RWPE2 (cell line): ENCODE data around the gene CLDN34.

Source experiments
- ATAC-seq: fragments of 200-7000 bp; cut with Tn5 transposase; 3 replicates; pipeline ENCODE4 v1.9.1; 2021; ENCODE audit warnings: low read depth
- DNase-seq: peaks from one replicate; pipeline ENCODE4 v3.0.0-alpha.2; 2020; ENCODE audit warnings: low spot score
- H3K27ac ChIP-seq: fragments of 450-650 bp; 2 replicates; pipeline ENCODE4 v1.5.1; 2017; ENCODE audit warnings: mild to moderate bottlenecking; ENCODE audit not compliant: poor library complexity, severe bottlenecking
- H3K27me3 ChIP-seq: fragments of 250-450 bp; sonication (Bioruptor Pico); 2 replicates; pipeline ENCODE4 v1.5.1; 2021; ENCODE audit warnings: mild to moderate bottlenecking, moderate library complexity; ENCODE audit not compliant: insufficient read depth, poor library complexity, severe bottlenecking
- H3K36me3 ChIP-seq: fragments of 250-450 bp; sonication (Bioruptor Pico); 2 replicates; pipeline ENCODE4 v1.5.1; 2020; ENCODE audit warnings: low read depth, mild to moderate bottlenecking, moderate library complexity
- H3K4me1 ChIP-seq: fragments of 250-450 bp; sonication (Bioruptor Pico); 2 replicates; pipeline ENCODE4 v1.5.1; 2021; ENCODE audit warnings: mild to moderate bottlenecking, moderate library complexity; ENCODE audit not compliant: insufficient read depth, poor library complexity, severe bottlenecking
- H3K4me3 ChIP-seq: fragments of 250-450 bp; sonication (Bioruptor Pico); 2 replicates; pipeline ENCODE4 v1.5.1; 2021; ENCODE audit warnings: mild to moderate bottlenecking, moderate library complexity; ENCODE audit not compliant: severe bottlenecking
- H3K9me3 ChIP-seq: fragments of 250-450 bp; sonication (Bioruptor Pico); 2 replicates; pipeline ENCODE4 v1.5.1; 2021; ENCODE audit warnings: mild to moderate bottlenecking, moderate library complexity; ENCODE audit not compliant: severe bottlenecking
- TF ChIP-seq, protein P1 (sequence below): fragments of 450-650 bp; IDR thresholded peaks from one replicate; pipeline ENCODE4 v1.5.1; 2017; ENCODE audit warnings: mild to moderate bottlenecking, moderate library complexity; ENCODE audit not compliant: poor library complexity, severe bottlenecking

CLDN34 gene

DNA sequence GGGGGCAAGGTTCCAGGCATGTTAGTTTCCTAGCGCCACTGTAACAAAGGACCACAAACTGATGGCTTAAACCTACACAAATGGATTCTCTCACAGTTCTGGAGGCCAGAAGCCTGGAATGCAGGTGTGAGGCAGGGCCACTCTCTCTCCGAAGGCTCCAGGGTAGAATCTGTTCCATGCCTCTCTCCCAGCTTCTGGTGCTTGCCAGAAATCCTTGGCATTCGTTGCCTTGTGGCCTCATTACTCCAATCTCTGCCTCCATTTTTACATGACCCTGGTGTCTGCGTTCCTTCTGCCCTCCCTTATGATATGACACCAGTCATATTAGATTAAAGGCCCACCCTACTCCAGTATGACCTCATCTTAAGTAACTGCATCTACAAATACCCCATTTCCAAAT lies 39.6 kb downstream of the CLDN34 start:
- TF ChIP-seq, protein P1, sequence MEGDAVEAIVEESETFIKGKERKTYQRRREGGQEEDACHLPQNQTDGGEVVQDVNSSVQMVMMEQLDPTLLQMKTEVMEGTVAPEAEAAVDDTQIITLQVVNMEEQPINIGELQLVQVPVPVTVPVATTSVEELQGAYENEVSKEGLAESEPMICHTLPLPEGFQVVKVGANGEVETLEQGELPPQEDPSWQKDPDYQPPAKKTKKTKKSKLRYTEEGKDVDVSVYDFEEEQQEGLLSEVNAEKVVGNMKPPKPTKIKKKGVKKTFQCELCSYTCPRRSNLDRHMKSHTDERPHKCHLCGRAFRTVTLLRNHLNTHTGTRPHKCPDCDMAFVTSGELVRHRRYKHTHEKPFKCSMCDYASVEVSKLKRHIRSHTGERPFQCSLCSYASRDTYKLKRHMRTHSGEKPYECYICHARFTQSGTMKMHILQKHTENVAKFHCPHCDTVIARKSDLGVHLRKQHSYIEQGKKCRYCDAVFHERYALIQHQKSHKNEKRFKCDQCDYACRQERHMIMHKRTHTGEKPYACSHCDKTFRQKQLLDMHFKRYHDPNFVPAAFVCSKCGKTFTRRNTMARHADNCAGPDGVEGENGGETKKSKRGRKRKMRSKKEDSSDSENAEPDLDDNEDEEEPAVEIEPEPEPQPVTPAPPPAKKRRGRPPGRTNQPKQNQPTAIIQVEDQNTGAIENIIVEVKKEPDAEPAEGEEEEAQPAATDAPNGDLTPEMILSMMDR = no peak
- Histone ChIP-seq H3K36me3 (no peaks in the 10 kb centered on the region), H3K4me3 (no peak overlapping the region), H3K27ac (no peak overlapping the region), H3K27me3 (no peaks in the 10 kb centered on the region), H3K4me1 (peaks cover 30% of the 10 kb centered on the region), H3K9me3 (no peaks in the 10 kb centered on the region)
- DNase-seq (no peak), ATAC-seq (no peak)

DNA sequence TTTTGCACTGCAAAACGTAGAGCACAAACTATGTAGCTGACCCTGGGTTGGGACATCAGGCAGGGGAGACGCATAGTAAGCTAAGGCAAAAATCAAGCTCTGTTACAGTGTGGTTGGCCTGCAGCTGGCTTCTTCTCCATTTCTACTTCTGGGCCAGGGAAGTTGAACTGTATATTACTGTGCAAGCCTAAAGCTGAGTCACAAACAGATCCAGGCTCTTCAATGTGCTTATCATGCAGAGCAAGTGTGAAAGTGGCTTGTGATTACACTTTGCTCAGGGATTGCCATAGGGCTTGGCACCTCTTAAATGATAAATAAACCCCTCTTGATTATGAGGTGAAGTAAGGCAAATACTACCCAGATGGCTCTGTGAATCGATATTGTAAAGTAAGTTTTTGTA lies 40.5 kb downstream of the CLDN34 start:
- H3K9me3 ChIP-seq = no peaks in the 10 kb centered on the region
- no peak for ATAC-seq
- no peak overlapping the region for H3K27ac ChIP-seq
- no peak for DNase-seq
- no peaks in the 10 kb centered on the region for H3K27me3 ChIP-seq
- no peaks in the 10 kb centered on the region for H3K36me3 ChIP-seq
- H3K4me1 ChIP-seq = peaks cover 30% of the 10 kb centered on the region
- TF ChIP-seq, protein P1 = no peak
- H3K4me3 ChIP-seq = no peak overlapping the region

DNA sequence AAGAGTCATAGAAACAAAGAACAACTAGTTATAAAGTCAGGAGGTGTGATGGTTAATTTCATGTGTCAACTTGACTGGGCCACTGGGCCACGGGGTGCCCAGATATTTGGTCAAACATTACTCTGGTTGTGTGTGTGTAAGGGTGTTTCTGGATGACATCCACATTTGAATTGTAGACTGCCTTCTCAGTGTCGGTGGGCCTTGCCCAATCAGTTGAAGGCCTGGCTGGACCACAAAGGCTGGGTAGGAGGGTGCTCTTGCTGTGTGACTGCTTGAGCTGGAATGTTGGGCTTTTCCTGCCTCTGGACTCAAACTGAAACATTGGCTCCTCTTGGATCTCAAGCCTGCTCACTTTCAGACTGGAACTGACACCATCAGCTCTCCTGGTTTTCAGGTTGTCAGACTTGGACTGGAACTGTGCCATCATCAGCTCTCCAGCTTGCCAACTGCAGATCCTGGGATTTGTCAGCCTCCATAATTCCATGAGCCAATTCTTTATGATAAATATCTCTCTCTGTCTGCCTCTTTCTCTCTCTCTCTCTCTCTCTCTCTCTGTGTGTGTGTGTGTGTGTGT lies 41.4 kb downstream of the CLDN34 start:
- H3K4me1 ChIP-seq = peaks cover 30% of the 10 kb centered on the region
- no peak overlapping the region for H3K4me3 ChIP-seq
- DNase-seq = no peak
- ATAC-seq = no peak
- peak overlapping the region; percentile 76 for H3K27ac ChIP-seq
- H3K9me3 ChIP-seq = no peaks in the 10 kb centered on the region
- H3K27me3 ChIP-seq = no peaks in the 10 kb centered on the region
- no peaks in the 10 kb centered on the region for H3K36me3 ChIP-seq
- TF ChIP-seq, protein P1 = no peak

DNA sequence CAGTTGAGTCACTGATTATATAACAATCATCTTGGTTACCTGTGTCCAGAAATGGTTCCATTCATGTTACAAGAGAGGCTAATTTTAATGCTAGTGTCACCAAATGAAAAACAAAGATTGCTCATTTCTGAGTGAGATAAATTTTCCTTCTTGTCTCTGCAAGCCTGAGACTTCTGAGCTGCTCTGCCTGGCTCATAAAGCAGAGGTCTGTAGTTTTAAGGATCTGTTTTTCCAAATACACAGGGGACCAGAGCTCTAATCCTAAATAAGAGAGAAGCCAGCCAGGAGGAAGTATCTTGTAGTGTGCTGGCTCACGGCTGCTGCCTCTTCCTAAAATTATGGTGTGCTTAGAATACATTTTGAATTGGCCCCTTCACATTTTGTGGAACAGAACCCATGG lies 42.6 kb downstream of the CLDN34 start:
- peak overlapping the region; percentile 76 for H3K27ac ChIP-seq
- no peak for DNase-seq
- TF ChIP-seq, protein P1 = no peak
- no peaks in the 10 kb centered on the region for H3K27me3 ChIP-seq
- ATAC-seq = no peak
- H3K9me3 ChIP-seq = no peaks in the 10 kb centered on the region
- H3K36me3 ChIP-seq = no peaks in the 10 kb centered on the region
- peaks cover 22% of the 10 kb centered on the region for H3K4me1 ChIP-seq
- no peak overlapping the region for H3K4me3 ChIP-seq

DNA sequence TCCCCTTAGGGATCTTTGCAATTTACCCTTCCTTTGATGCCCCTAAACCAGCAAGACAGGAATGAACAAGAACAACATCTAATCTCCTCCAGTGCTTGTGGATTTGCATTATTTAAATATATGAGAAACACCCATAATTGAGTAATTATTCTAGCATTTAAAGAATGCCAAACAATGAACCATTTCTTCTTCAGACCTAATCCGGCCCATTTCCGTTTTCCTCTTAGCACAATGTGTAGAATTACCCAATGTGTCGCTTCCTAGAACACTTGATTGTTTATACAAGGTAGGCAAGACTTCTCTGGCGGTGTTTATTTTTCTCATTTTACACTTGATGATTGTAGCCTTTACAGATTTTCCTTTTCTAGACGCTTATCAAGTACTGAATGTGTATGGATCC lies 43.5 kb downstream of the CLDN34 start:
- H3K4me3 ChIP-seq = no peak overlapping the region
- DNase-seq = no peak
- H3K27ac ChIP-seq = peak overlapping the region; percentile 76

More for the DNA sequence above, 43.5 kb downstream of the CLDN34 start:
- TF ChIP-seq, protein P1 = no peak
- Histone ChIP-seq H3K27me3 (no peaks in the 10 kb centered on the region), H3K36me3 (no peaks in the 10 kb centered on the region), H3K4me1 (peaks cover 20% of the 10 kb centered on the region), H3K9me3 (no peaks in the 10 kb centered on the region)
- peak; percentile 55 for ATAC-seq
